Activated T-helper 1 cell treated with Interleukin-2 at 50 U/mL for 16 hours (primary cell): ENCODE data around the gene MEGF8.
"Not testable (repeated sequence)": the region's sequence is repeated elsewhere in the genome, so short reads cannot be mapped to it uniquely, and the experiment has no call there.

Source experiments
- DNase-seq: peaks from one replicate; pipeline ENCODE4 v3.0.0-alpha.2; 2020; ENCODE audit warnings: low read depth

Gene MEGF8

DNA sequence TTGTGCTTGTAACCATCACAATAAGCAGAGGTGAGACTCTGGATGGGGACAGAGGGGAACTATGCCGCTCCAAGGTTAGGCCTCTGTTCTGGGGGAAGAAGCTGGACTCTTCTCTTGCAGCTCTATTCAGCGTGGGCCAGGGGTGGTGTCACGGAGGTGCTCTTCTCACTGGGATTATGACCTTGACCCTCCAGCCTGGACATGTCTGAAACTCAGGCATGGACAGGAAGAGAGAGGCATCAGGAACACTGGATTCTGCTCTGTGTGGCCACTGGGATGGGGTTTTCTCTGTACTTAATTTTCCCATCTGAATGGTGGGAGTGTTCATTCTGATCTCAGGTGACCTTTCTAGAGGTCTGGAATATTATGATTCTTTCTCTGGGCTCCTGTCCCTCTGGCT, 7.6 kb downstream of the MEGF8 start:
- DNase-seq = no peak

DNA sequence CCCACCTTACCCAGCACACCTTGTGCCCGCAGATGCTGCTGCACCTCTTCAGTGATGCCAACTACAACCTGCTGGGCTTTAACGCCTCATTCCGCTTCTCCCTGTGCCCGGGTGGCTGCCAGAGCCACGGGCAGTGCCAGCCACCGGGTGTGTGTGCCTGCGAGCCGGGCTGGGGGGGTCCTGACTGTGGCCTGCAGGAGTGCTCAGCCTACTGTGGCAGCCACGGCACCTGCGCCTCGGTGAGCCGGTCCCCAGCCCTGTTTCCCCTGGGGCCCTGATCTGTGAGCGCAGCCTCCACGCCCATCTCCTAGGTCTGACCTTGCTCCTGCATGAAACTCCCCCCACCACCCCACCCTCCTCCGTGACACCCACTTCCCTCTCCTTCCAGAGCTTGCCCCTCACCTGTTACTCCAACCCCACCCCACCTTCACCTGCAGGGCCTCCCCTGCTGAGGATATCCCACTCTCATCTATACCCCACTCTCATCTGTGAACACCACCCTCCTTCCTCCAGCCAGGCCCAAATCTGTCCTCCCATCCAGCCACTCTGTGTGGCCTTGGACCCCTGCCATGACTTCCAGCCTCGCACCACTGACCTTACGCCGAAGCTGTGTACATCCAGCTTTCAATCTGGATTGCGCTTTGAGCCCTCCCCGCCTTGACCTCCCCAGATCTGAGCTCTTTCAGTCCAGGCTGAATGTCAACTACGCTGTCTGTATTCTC, 8.7 kb downstream of the MEGF8 start:
- DNase-seq = no peak

DNA sequence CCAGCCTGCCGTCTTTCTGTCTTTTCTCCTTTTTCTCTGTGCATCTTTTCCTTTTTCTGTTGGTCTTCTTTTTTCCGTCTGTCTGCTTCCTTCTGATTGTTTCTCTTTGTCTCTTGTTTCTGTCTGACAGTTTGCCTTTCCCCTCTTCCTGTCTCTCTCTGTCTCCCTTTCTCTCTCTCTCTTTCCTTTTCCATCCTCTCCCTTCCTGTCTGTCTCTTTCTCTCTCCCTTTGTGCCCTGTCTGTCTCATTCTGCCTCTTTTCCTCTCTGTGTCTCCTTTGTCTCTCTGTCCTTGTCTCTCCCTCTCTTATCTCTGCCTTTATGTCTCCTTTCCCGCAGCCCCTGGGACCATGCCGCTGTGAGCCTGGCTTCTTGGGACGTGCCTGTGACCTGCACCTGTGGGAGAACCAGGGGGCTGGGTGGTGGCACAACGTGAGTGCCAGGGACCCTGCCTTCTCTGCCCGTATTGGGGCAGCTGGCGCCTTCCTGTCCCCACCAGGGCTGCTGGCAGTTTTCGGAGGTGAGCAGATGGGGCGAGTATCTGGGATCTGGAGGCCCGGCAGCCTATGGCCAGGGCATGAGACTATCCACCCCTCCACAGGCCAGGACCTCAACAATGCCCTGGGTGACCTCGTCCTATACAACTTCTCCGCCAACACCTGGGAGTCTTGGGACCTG, 9.4 kb downstream of the MEGF8 start:
- no peak for DNase-seq

DNA sequence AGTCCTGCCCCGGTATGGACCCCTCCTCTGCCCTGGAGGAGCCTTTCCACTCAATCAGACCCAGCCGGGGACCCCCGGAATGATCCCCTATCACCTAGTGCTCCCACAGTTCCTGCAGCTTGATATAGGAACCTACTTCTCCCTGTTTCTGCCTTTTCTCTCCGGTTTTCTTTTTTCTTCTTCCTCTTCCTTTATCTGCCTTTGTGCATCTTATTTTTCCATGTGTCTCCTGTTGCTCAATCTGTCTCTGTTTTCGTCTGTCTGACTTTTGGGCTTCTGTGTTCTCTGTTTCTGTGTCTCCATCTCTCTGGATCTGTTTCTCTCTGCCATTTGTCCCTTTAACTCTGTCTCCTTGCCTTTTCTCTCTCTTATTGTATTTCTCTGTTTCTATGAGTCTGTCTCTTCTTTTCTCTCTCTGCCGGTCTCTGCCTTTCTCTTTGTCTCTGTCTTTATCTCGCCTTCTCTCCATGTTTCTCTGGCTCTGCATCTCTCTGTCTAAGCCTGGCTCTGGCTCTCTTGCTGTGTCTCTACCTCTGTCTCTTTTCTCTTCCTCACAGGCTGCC, 10.0 kb downstream of the MEGF8 start:
- no peak for DNase-seq

DNA sequence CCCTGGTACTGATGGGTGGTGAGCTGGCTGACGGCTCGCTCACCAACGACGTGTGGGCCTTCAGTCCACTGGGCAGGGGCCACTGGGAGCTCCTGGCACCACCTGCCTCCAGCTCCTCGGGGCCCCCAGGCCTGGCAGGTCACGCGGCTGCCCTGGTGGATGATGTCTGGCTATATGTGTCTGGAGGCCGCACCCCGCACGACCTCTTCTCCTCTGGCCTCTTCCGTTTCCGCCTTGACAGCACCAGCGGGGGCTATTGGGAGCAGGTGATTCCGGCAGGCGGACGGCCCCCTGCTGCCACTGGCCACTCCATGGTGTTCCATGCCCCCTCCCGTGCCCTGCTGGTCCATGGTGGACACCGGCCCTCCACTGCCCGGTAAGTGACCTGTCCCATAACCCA, 10.5 kb downstream of the MEGF8 start:
- no peak for DNase-seq

DNA sequence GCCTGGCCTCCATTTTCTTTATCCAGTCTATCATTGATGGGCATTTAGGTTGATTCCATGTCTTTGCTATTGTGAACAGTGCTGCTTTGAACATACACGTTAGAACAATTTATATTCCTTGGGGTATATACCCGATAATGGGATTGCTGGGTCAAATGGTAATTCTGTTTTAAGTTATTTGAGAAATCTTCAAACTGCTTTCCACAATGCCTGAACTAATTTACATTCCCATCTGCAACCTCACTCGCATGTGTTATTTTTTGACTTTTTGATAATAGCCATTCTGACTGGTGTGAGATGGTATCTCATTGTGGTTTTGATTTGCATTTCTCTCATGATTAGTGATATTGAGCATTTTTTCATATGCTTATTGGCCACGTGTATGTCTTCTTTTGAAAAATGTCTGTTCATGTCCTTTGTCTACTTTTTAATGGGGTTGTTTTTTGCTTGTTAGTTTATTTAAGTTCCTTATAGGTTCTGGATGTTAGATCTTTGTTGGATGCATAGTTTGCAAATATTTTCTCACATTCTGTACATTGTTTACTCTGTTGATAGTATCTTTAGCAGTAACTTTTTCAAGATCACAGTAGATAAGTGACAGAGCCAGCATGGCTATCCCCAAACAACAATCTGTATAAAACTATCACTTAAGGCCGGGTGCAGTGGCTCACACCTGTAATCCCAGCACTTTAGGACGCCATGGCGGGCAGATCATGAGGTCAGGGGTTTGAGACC, 13.9 kb downstream of the MEGF8 start:
- DNase-seq = not testable (repeated sequence)

DNA sequence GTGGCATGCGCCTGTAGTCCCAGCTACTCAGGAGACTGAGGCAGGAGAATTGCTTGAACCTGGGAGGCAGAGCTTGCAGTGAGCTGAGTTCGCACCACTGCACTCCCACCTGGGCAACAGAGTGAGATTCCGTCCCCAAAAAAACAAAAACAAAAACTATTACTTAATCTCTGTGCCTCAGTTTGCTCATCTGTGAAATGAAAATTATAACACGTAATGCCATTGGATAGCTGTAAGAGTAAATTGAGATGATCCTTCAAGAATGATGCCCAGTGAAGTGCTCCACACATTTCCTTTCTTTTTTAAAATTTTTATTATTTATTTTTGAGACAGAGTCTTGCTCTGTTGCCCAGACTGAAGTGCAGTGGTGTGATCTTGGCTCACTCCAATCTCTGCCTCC, 14.5 kb downstream of the MEGF8 start:
- DNase-seq = not testable (repeated sequence)

DNA sequence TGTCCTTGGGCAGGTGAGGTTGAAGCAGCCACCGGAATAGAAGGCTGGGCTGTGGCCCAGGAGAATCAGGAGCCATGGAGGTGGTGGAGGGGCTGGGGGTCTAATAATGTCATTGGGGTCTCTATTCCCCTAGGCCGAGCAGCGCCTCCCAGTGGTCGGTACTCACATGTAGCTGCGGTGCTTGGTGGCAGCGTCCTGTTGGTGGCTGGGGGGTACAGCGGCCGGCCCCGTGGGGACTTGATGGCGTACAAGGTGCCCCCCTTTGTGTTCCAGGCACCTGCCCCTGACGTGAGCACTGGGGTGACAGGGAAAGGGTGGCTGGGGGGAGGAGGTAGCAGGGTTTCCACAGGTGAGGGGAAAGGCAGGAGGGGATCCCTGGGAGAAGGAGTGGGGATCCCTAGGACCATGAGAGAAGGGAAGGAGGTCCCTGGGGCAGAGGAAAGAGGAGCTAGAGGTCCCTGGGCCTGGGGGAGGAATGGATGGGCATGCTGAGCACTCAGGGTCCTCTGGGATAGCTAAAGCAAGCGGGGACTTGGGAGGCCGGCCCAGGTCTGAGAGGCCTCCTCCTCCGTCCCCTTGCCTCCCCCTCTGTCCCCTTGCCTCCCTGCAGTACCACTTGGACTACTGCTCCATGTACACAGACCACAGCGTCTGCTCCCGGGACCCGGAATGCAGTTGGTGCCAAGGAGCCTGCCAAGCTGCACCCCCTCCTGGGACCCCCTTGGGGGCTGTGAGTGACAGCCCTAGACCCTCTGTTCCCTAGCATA, 18.1 kb downstream of the MEGF8 start:
- no peak for DNase-seq

DNA sequence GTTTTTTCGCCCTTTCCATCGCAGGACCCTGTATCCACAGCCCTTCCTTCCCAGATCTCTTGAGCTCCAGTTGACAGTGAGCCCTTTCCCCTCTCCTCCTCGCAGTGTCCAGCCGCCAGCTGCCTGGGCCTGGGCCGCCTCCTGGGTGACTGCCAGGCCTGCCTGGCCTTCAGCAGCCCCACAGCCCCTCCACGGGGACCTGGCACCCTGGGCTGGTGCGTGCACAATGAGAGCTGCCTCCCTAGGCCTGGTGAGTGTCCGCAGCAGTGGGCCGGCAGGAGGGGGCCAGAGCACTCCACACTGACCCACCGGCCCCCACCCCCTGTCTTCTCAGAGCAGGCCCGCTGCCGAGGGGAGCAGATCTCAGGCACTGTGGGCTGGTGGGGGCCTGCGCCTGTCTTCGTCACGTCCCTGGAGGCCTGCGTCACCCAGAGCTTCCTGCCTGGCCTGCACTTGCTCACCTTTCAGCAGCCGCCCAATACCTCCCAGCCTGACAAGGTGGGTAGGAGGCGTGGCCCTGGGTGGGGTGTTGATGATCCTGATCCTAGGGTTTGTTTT, 19.0 kb downstream of the MEGF8 start:
- no peak for DNase-seq

DNA sequence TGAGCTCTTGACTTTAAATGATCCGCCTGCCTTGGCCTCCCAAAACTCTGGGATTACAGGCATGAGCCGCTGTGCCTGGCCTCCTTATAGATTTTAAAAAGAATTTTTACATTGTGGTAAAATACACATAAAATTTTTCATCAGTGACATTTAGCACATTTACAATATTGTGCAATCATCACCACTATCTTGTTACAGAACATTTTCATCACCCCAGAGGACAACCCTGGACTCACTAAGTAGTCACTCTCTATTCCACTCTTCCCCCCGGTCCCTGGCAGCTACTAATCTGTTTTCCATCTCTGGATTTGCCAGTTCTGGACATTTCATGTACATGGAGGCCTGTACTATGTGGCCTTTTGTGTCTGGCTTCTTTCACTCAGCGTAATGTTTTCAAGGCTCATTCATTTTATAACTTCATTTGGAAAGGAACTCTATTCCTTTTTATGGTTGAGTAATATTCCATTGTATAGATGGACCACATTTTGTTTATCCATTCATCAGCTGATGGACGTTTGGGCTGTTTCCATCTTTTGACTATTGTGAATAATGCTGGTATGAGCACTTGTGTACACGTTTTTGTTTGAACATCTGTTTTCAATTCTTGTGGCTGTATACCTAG, 19.9 kb downstream of the MEGF8 start:
- no peak for DNase-seq

DNA sequence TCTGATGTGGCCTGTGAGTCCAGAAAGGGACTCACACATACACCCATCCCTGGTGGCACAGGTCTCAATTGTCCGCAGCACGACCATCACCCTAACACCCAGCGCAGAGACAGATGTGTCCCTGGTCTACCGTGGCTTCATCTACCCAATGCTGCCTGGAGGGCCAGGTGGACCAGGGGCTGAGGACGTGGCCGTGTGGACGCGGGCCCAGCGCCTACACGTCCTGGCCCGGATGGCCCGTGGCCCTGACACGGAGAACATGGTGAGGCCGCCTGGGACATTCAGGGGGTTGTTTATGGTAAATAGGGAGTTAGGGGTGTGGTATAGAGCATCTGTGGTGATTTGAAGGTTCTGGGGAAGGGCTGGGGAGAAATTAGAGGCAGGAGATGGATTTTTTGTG, 22.8 kb downstream of the MEGF8 start:
- DNase-seq = no peak

DNA sequence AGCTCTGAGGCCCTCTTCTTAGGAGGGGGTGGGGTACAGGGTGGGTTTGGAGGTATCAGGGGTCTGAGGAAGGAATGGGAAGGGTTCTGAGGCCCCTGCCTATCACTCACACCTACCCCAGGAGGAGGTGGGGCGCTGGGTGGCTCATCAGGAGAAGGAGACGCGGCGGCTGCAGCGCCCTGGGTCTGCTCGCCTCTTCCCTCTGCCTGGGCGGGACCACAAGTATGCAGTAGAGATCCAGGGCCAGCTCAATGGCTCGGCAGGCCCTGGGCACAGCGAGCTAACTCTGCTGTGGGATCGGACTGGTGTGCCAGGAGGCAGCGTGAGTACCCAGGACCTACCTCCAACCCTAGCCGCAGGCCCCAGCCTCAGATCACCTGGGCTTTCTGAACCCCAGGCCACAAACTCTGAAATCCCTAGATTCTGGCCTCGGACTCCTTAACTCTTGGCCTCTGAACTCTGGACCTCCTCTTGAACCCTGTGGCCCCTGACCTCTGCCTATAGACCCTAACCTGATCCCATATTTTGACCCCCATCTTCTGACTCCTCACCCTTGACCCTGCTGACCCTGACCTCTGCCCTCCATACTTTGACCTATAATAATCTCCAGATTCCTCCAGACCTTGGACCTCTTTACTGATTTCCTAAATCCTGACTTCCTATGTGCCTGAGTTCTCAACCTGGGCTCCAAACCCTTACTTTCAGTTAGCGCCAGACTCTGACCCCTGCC, 24.1 kb downstream of the MEGF8 start:
- no peak for DNase-seq

DNA sequence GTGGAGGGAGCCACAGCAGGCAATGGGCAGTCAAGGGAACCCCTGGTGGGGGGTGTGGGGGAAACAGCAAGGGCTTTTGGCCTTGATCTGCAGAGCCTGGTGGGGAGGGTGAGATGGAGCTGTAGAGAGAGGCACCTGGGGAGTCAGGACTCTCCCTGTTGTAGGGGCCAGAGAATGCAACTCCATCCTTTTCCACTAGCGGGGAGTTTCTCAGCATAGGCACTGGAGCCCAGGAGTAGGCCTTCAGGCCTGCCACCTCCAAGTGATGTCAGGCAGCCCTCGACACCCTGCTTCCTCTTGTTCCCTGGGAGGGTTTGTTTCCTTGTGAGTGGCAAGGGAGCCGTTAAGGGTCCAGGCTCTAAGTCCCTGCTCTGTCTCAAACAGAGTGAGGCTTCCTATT, 25.0 kb downstream of the MEGF8 start:
- no peak for DNase-seq

DNA sequence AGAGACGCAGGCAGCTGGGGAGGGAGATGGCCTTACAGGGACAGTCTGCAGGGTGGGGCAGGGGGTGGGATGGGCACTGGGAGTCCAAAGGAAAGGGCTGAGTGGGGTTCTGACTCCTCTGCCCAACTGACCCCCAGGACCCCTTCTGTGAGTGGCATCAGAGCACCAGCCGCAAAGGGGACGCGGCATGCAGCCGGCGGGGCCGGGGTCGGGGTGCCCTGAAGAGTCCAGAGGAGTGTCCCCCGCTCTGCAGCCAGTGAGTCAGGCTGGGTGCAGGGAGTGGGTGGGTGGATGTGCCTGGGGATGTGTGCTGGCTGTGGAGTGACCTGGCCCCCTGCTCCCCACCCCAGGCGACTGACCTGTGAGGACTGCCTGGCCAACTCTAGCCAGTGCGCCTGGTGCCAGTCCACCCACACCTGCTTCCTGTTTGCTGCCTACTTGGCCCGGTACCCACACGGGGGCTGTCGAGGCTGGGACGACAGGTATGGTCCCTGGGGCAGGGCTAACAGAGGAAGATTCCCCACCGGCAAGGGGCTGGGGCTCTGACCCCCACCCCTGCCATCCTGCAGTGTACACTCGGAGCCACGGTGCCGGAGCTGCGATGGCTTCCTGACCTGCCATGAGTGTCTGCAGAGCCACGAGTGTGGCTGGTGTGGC, 25.8 kb downstream of the MEGF8 start:
- no peak for DNase-seq

DNA sequence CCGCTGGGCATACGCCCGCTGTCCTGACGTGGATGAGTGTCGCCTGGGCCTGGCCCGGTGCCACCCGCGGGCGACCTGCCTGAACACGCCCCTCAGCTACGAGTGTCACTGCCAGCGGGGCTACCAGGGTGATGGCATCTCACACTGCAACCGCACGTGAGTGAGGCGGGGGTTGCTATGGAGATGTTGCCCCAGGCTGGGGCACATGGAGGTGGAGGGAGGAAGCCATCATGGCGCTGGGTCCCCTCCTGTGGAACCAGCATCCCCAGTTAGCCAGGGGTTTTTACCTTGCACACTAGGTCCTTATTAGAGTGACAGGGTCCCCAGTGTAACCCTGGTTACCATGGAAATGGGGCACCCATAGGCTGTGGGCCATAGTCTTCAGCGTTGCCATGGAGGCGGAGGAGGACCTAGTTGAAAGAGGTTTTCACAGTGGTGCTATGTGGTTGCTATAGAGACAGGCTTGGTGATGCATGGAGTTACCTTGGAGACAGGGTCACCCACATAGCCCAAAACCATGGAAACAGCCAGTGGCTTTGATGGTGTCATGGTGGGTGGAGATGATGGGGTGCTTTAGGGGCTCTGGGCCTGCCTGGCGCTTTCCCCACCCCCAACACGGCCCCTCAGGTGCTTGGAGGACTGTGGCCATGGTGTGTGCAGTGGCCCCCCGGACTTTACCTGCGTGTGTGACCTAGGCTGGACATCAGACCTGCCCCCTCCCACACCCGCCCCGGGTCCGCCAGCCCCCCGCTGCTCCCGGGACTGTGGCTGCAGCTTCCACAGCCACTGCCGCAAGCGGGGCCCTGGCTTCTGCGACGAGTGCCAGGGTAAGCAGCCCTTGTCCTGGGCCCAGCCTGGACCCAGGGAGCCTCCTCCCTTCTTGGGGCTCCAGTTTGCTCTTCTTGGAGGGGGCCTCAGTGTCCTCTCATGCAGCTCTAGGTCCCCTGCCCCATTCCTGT, 27.1 kb downstream of the MEGF8 start:
- DNase-seq = no peak

DNA sequence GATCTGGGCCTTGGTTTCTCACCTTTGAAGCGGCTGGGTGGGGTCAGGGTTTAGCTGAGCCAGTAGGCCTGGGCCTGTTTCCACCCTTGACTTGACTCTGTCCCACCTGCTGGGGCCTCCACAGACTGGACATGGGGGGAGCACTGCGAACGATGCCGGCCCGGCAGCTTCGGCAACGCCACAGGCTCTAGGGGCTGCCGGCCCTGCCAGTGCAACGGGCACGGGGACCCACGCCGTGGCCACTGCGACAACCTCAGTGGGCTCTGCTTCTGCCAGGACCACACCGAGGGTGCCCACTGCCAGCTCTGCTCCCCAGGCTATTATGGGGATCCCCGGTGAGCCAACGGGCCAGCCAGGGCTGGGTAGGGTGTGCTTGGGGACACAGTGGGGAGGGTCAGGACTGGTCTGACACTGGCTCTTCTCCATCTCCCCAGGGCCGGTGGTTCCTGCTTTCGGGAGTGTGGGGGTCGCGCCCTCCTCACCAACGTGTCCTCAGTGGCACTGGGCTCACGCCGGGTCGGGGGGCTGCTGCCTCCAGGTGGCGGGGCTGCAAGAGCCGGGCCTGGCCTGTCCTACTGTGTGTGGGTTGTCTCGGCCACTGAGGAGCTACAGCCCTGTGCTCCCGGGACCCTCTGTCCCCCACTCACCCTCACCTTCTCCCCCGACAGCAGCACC, 28.0 kb downstream of the MEGF8 start:
- DNase-seq = no peak

DNA sequence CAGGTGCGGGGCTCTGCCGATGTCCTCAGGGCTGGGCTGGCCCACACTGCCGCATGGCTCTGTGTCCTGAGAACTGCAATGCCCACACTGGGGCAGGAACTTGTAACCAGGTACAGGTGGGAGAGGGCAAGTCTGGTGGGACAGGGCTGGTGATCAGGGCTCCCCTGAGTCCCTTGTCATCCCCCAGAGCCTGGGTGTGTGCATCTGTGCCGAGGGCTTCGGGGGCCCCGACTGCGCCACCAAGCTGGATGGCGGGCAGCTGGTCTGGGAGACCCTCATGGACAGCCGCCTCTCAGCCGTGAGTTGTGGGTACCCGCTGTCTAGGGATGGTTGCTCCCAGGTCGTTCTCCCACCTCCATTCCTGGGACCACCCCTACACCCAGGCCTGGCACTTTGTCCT, 30.5 kb downstream of the MEGF8 start:
- DNase-seq = no peak

DNA sequence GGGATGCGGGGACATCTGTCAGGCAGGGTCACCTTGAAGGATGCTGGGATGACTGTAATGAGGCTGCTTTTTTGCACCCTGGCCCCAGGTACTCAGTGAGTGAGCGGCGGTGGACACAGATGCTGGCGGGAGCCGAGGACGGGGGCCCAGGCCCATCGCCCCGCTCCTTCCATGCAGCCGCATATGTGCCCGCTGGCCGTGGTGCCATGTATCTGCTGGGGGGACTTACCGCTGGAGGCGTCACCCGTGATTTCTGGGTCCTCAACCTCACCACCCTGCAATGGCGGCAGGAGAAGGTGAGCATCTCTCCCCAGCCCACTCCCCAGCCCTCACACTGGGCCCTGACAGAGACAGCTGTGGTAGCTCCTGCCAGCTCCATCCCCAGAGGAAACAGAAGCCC, 31.3 kb downstream of the MEGF8 start:
- DNase-seq = no peak
